WERI-Rb-1 (cell line): Measurements from ENCODE around the gene ACSS3.

Experiments used
- DNase-seq: peaks from one replicate; pipeline ENCODE4 v3.0.0-alpha.2; 2020
- H3K27ac ChIP-seq: fragments of 250-450 bp; sonication (Bioruptor Pico); 2 replicates; pipeline ENCODE4 v1.5.1; 2020; ENCODE audit warnings: mild to moderate bottlenecking, moderate library complexity
- H3K27me3 ChIP-seq: fragments of 250-450 bp; sonication (Bioruptor Pico); 2 replicates; pipeline ENCODE4 v1.5.1; 2021; ENCODE audit warnings: mild to moderate bottlenecking, low read depth, moderate library complexity; ENCODE audit not compliant: insufficient read depth, severe bottlenecking
- H3K36me3 ChIP-seq: fragments of 250-450 bp; sonication (Bioruptor Pico); 2 replicates; pipeline ENCODE4 v1.5.1; 2020; ENCODE audit warnings: mild to moderate bottlenecking, moderate library complexity
- H3K4me3 ChIP-seq: 2 replicates; pipeline ENCODE4 v1.5.1; 2011; ENCODE audit warnings: low read depth, mild to moderate bottlenecking, control low read depth, low read length
- H3K9me3 ChIP-seq: fragments of 250-450 bp; sonication (Bioruptor Pico); 2 replicates; pipeline ENCODE4 v1.5.1; 2021; ENCODE audit warnings: mild to moderate bottlenecking, moderate library complexity; ENCODE audit not compliant: severe bottlenecking
- TF ChIP-seq, protein P1 (sequence below): IDR thresholded peaks from 2 replicates; pipeline ENCODE4 v1.5.1; 2011; ENCODE audit warnings: low read depth, mild to moderate bottlenecking, control low read depth, inconsistent platforms, low read length

Gene ACSS3

DNA sequence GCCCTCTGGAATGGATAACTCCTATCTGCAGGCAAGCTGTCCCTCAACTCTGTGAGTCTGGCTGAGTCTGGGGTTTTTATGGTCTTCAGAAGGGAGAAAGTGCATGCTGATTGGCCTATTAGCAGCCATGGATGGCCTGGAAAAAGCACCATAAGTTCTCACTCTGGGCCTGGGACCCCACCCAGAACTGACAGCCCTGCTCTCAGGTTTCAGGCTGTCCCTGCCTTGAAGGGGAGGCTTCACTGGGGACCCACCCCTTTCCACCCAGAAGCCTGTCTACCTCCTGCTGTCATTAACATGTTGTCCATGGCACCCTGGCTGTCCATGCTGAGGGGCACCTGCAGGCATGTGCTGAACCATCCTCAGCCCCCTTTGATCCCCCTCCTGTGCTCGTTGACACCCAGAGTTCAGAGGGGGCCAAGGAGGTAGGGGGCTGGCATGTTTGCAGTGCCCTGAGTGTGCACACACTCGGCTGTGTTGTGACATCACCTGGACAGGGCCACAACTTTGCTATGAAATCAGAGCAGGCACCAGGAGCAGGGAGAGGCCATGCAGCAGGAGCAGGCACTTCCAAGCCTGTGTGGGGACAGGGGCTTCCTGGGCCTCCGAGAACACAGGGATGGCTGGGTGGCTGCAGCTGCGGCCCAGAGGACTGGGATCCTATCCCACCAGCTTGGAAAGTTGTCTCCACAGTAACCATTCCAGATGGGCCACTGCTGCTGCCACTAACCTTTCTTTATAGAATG is 84.7 kb downstream of the ACSS3 start:
- no peaks in the 10 kb centered on the region for H3K27me3 ChIP-seq
- H3K9me3 ChIP-seq = no peaks in the 10 kb centered on the region
- no peak overlapping the region for H3K4me3 ChIP-seq
- no peak overlapping the region for H3K27ac ChIP-seq
- H3K36me3 ChIP-seq = no peaks in the 10 kb centered on the region
- no peak for DNase-seq
- TF ChIP-seq, protein P1, sequence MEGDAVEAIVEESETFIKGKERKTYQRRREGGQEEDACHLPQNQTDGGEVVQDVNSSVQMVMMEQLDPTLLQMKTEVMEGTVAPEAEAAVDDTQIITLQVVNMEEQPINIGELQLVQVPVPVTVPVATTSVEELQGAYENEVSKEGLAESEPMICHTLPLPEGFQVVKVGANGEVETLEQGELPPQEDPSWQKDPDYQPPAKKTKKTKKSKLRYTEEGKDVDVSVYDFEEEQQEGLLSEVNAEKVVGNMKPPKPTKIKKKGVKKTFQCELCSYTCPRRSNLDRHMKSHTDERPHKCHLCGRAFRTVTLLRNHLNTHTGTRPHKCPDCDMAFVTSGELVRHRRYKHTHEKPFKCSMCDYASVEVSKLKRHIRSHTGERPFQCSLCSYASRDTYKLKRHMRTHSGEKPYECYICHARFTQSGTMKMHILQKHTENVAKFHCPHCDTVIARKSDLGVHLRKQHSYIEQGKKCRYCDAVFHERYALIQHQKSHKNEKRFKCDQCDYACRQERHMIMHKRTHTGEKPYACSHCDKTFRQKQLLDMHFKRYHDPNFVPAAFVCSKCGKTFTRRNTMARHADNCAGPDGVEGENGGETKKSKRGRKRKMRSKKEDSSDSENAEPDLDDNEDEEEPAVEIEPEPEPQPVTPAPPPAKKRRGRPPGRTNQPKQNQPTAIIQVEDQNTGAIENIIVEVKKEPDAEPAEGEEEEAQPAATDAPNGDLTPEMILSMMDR = no peak

DNA sequence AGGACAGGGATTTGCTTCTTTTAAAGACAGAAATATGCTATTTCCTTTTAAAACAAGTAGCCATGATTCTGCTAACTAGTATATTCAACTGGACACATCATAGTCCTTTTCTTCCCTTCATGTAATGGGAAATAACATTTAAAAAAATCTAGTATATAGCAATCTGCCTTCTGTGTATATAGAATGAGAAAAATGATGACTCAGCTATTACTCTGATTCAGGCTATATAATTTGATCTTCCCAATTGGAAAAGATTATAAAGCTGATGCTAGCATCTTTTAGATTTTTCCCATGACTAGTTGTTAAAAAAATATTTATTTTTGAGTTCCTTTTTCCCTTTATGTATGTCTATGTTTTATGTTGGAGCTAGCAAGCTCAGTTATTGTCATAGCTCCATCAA is 86.9 kb downstream of the ACSS3 start:
- H3K9me3 ChIP-seq = no peaks in the 10 kb centered on the region
- no peak overlapping the region for H3K27ac ChIP-seq

DNA sequence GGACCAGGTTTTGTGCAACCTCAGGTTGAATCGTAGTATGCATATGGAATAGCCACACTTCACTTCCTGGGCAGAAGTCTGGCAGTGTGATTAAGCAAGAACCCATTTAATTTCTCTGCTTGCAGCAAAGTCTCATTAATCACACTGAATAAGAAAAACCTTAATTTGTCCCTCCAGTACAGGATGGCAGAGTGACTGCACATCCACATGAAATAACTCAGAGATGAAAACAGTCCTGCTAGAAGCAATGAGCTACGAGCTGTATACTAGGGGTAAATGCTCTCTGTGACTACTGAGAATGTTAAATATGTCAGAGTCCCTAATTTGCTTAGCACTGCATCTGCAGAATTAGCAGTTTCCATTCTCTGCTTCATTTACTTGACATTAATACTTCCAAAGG is 88.9 kb downstream of the ACSS3 start:
- TF ChIP-seq, protein P1 = no peak
- H3K27me3 ChIP-seq = no peaks in the 10 kb centered on the region
- no peaks in the 10 kb centered on the region for H3K9me3 ChIP-seq
- H3K4me3 ChIP-seq = no peak overlapping the region
- H3K27ac ChIP-seq = no peak overlapping the region
- no peak for DNase-seq
- no peaks in the 10 kb centered on the region for H3K36me3 ChIP-seq

More for the DNA sequence above, 86.9 kb downstream of the ACSS3 start:
- DNase-seq = no peak
- H3K27me3 ChIP-seq = no peaks in the 10 kb centered on the region
- TF ChIP-seq, protein P1 = no peak
- no peak overlapping the region for H3K4me3 ChIP-seq
- no peaks in the 10 kb centered on the region for H3K36me3 ChIP-seq

DNA sequence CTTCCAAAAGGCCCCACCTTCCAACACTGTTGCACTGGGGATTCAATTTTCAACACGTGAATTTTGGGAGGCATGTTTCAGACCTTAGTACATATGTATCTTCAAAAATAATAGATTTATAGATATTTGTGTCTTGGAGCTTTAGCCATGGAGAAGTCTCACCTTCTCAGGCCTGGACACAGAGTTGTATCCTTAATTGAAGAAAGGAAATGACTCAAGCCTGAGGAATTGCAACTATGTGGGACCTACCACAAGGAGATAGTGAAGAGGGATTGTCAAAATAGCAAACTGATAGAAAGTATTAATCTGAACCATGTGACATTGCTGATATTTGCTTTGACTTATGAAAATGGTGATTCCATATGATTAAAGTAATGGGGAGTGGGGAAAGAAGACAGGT is 89.8 kb downstream of the ACSS3 start:
- DNase-seq = no peak
- no peak overlapping the region for H3K27ac ChIP-seq
- H3K36me3 ChIP-seq = no peaks in the 10 kb centered on the region
- TF ChIP-seq, protein P1 = no peak
- H3K27me3 ChIP-seq = no peaks in the 10 kb centered on the region
- H3K9me3 ChIP-seq = no peaks in the 10 kb centered on the region
- H3K4me3 ChIP-seq = no peak overlapping the region

DNA sequence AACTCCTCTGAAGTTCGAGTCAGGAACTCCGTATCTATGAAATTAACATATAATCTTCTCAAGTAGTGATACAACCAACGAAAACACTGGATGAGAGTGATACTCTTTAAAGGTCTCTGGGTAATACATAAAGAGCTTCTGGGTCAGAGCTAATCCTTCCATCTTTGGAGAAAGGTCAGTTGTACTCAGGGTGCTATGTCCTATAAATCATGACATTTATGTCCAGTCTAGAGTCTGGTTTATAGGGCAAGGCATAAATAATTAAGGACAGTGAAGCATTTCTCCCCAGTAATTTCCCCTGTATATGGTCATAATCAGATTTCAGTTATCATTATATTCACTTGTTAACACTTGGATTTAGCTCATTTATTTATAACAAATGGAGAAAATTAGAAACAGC is 90.6 kb downstream of the ACSS3 start:
- no peak overlapping the region for H3K4me3 ChIP-seq
- no peak for DNase-seq
- no peaks in the 10 kb centered on the region for H3K36me3 ChIP-seq
- no peak overlapping the region for H3K27ac ChIP-seq
- H3K9me3 ChIP-seq = no peaks in the 10 kb centered on the region
- H3K27me3 ChIP-seq = no peaks in the 10 kb centered on the region
- TF ChIP-seq, protein P1 = no peak

DNA sequence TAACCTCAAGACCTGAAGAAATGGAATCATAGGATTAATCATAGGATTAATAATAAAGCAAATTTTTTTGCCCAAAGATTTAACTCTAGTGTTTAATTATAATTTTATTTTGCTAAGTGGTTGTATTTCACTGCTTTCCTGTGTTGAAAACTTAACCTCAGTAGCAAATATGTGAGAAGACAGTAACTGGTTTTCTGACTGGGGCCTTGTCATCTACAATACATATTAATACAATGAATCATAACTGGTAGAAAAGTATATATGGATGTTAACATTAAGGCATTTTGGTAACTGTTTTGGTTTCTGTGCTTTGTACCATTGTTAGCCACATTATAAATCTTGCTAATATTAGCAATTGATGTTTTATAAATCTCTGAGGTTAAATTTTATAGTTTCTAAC is 92.2 kb downstream of the ACSS3 start:
- Histone ChIP-seq H3K9me3 (no peaks in the 10 kb centered on the region), H3K36me3 (no peaks in the 10 kb centered on the region), H3K4me3 (no peak overlapping the region), H3K27me3 (no peaks in the 10 kb centered on the region), H3K27ac (no peak overlapping the region)
- TF ChIP-seq, protein P1 = no peak
- no peak for DNase-seq
